A673 (cell line): ENCODE results near the gene ANO3. TPM values are rescaled to one million over a fixed set of nuclear protein-coding genes. Genes with fewer than 3 reads are reported as not detected.

ENCODE experiments used
- BruUV-seq: library from RNA; stranded (reverse); fragments of 400-500 nt; replicated peaks from 2 replicates; lab custom pipeline; 2021; lab: Mats Ljungman, UMichigan
- CTCF ChIA-PET: fragments of 300-600 bp; sonication (Branson Sonifier 250); formaldehyde crosslinking; loops from one replicate; lab custom pipeline; 2022; ENCODE audit warnings: antibody characterized with exemption; lab: Charles Lee
- POLR2A ChIA-PET: fragments of 300-600 bp; sonication (Branson Sonifier 250); formaldehyde crosslinking; loops from one replicate; lab custom pipeline; 2022; ENCODE audit warnings: antibody characterized with exemption; ENCODE audit not compliant: low non-redundant PET; lab: Charles Lee
- DNase-seq: peaks from one replicate; pipeline ENCODE4 v3.0.0-alpha.2; 2015; ENCODE audit warnings: low spot score
- H3K27ac ChIP-seq: fragments of 200-600 bp; sonication (generic); 2 replicates; pipeline ENCODE4 v1.5.1; 2016; ENCODE audit warnings: mixed run types, low read depth, mild to moderate bottlenecking, mixed read lengths, antibody characterized with exemption, low read length; ENCODE audit not compliant: poor library complexity, severe bottlenecking
- H3K27me3 ChIP-seq: fragments of 200-600 bp; sonication (generic); replicated peaks from 2 replicates; pipeline ENCODE4 v1.6.1; 2017; ENCODE audit warnings: mixed run types, low read depth, mild to moderate bottlenecking, mixed read lengths, antibody characterized with exemption, low read length; ENCODE audit not compliant: insufficient read depth, poor library complexity
- H3K36me3 ChIP-seq: fragments of 200-600 bp; sonication (generic); 2 replicates; pipeline ENCODE4 v1.6.1; 2016; ENCODE audit warnings: mixed run types, mild to moderate bottlenecking, mixed read lengths, antibody characterized with exemption, low read length; ENCODE audit not compliant: insufficient read depth, poor library complexity, severe bottlenecking
- H3K4me1 ChIP-seq: fragments of 200-600 bp; sonication (generic); 2 replicates; pipeline ENCODE4 v1.6.1; 2017; ENCODE audit warnings: mixed run types, mild to moderate bottlenecking, mixed read lengths, antibody characterized with exemption, low read length; ENCODE audit not compliant: insufficient read depth, poor library complexity, severe bottlenecking
- H3K4me3 ChIP-seq: fragments of 200-600 bp; sonication (generic); 2 replicates; pipeline ENCODE4 v1.5.1; 2016; ENCODE audit warnings: low read depth, mixed run types, mild to moderate bottlenecking, mixed read lengths, low read length; ENCODE audit not compliant: poor library complexity, severe bottlenecking
- H3K9me3 ChIP-seq: fragments of 200-600 bp; sonication (generic); 2 replicates; pipeline ENCODE4 v1.6.1; 2016; ENCODE audit warnings: mixed run types, low read depth, mild to moderate bottlenecking, mixed read lengths, antibody characterized with exemption, low read length; ENCODE audit not compliant: poor library complexity, severe bottlenecking
- EZH2 ChIP-seq: fragments of 200-600 bp; sonication (generic); IDR thresholded peaks from 2 replicates; pipeline ENCODE4 v1.6.1; 2017; ENCODE audit warnings: borderline replicate concordance, low read depth, mild to moderate bottlenecking, mixed read lengths, antibody characterized with exemption, low read length; ENCODE audit not compliant: poor library complexity, severe bottlenecking
- intact Hi-C: fragments of 100-400 bp; cut with micrococcal nuclease; formaldehyde crosslinking; loops from one replicate; pipeline ENCODE4 v1.10.0; 2022; ENCODE audit not compliant: unreplicated experiment
- total RNA-seq: library from RNA; stranded (reverse); gene quantifications from 2 replicates; pipeline ENCODE4 v1.2.3, GENCODE V29; 2021
- TF ChIP-seq, protein P1 (sequence below): fragments of 300-800, 200-600 bp; sonication (generic); conservative IDR thresholded peaks from 2 replicates; pipeline ENCODE4 v1.5.1; 2017; ENCODE audit warnings: low read depth, mild to moderate bottlenecking, antibody characterized with exemption, low read length, moderate library complexity, mixed read lengths

Gene ANO3
- total RNA-seq, 1 experiment from 2014 or later: not detected

DNA sequence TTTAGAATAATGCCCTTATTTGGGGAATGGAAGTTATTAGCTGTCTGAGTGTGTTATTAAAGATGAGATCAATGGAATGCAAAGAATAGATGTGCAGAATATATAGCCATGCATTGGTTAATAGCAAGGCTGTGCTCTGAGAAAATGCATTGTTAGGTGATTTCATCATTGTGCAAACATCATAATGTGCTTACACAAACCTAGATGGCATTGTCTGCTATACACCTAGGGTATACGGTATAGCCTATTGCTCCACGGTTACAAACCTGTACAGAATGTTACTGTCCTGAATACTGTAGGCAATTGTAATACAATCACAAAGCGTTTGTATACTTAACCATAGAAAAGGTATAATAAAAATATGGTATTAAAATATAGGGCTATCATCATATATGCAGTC is 364.4 kb downstream of the ANO3 start:
- no peaks in the 10 kb centered on the region for H3K4me1 ChIP-seq
- ChIA-PET POLR2A (no interaction called here), CTCF (no interaction called here)
- no peak for TF ChIP-seq EZH2
- TF ChIP-seq, protein P1, sequence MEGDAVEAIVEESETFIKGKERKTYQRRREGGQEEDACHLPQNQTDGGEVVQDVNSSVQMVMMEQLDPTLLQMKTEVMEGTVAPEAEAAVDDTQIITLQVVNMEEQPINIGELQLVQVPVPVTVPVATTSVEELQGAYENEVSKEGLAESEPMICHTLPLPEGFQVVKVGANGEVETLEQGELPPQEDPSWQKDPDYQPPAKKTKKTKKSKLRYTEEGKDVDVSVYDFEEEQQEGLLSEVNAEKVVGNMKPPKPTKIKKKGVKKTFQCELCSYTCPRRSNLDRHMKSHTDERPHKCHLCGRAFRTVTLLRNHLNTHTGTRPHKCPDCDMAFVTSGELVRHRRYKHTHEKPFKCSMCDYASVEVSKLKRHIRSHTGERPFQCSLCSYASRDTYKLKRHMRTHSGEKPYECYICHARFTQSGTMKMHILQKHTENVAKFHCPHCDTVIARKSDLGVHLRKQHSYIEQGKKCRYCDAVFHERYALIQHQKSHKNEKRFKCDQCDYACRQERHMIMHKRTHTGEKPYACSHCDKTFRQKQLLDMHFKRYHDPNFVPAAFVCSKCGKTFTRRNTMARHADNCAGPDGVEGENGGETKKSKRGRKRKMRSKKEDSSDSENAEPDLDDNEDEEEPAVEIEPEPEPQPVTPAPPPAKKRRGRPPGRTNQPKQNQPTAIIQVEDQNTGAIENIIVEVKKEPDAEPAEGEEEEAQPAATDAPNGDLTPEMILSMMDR: no peak
- no peak overlapping the region for H3K27ac ChIP-seq
- H3K36me3 ChIP-seq: no peaks in the 10 kb centered on the region
- H3K27me3 ChIP-seq: peaks cover 42% of the 10 kb centered on the region
- H3K4me3 ChIP-seq: no peak overlapping the region
- no peaks in the 10 kb centered on the region for H3K9me3 ChIP-seq
- BruUV-seq: no TSS peak
- intact Hi-C loops: no loop called here
- DNase-seq: no peak

GRCh38 chr11:26698224-26698623 is 366.3 kb downstream of the ANO3 start:
- no peaks in the 10 kb centered on the region for H3K4me1 ChIP-seq
- ChIA-PET CTCF (no interaction called here), POLR2A (no interaction called here)
- no peaks in the 10 kb centered on the region for H3K36me3 ChIP-seq
- H3K27me3 ChIP-seq: peaks cover 61% of the 10 kb centered on the region
- intact Hi-C loops: no loop called here
- BruUV-seq: no TSS peak
- no peak for DNase-seq
- H3K4me3 ChIP-seq: no peak overlapping the region
- no peak overlapping the region for H3K27ac ChIP-seq
- no peak for TF ChIP-seq EZH2
- TF ChIP-seq, protein P1: no peak
- H3K9me3 ChIP-seq: no peaks in the 10 kb centered on the region

GRCh38 chr11:26700574-26701235 is 368.8 kb downstream of the ANO3 start:
- H3K4me1 ChIP-seq: no peaks in the 10 kb centered on the region
- ChIA-PET POLR2A (no interaction called here), CTCF (no interaction called here)
- H3K4me3 ChIP-seq: no peak overlapping the region
- no peaks in the 10 kb centered on the region for H3K36me3 ChIP-seq
- no TSS peak for BruUV-seq
- DNase-seq: no peak
- peaks cover 69% of the 10 kb centered on the region for H3K27me3 ChIP-seq
- H3K27ac ChIP-seq: no peak overlapping the region
- H3K9me3 ChIP-seq: no peaks in the 10 kb centered on the region
- intact Hi-C loops: no loop called here
- TF ChIP-seq, protein P1: no peak
- TF ChIP-seq EZH2: no peak
